H1 (cell line): ENCODE data around the gene DNLZ. TPM values are rescaled to one million over a fixed set of nuclear protein-coding genes. Genes with fewer than 3 reads are reported as not detected.
A peak's percentile ranks its signal among the peaks of the same experiment; 100 is the strongest.

Experiments used
- CTCF ChIA-PET: fragments of 300-600 bp; sonication (Branson Sonifier 250); formaldehyde crosslinking; loops from one replicate; lab custom pipeline; 2021; ENCODE audit not compliant: partially characterized antibody; lab: Charles Lee
- POLR2A ChIA-PET: fragments of 300-600 bp; sonication (Branson Sonifier 250); formaldehyde crosslinking; loops from one replicate; lab custom pipeline; 2021; ENCODE audit warnings: inconsistent platforms; ENCODE audit not compliant: partially characterized antibody; lab: Charles Lee
- DNase-seq, 2 experiments: peaks; one replicate each; pipeline versions ENCODE4 v3.0.0 to v3.0.0-alpha.2; 2010 to 2022; ENCODE audit warnings: low spot score in 2 of 2, low read depth in 1 of 2, mixed read lengths in 1 of 2
- FAIRE-seq: peaks from 2 replicates; lab custom pipeline; 2011; peaks lifted over from hg19 to GRCh38; lab: Jason Lieb, UNC
- H2AFZ ChIP-seq: 2 replicates; pipeline ENCODE4 v1.8.1; 2012; ENCODE audit warnings: low read length, inconsistent platforms
- H2AK5ac ChIP-seq: 2 replicates; pipeline ENCODE4 v1.6.1; 2013; ENCODE audit warnings: low read depth, low read length
- H2BK120ac ChIP-seq: replicated peaks from 2 replicates; pipeline ENCODE3; 2013; ENCODE audit warnings: low read depth, low read length, inconsistent platforms
- H2BK12ac ChIP-seq: 2 replicates; pipeline ENCODE4 v1.6.1; 2013; ENCODE audit warnings: low read depth, low read length
- H2BK15ac ChIP-seq: 2 replicates; pipeline ENCODE4 v1.6.1; 2013; ENCODE audit warnings: low read length
- H2BK20ac ChIP-seq: 2 replicates; pipeline ENCODE4 v1.6.1; 2013; ENCODE audit warnings: low read length
- H2BK5ac ChIP-seq: 2 replicates; pipeline ENCODE4 v1.6.1; 2013; ENCODE audit warnings: low read depth, low read length
- H3K14ac ChIP-seq: 2 replicates; pipeline ENCODE4 v1.6.1; 2013; ENCODE audit warnings: inconsistent platforms; ENCODE audit not compliant: insufficient read length
- H3K18ac ChIP-seq: 2 replicates; pipeline ENCODE4 v1.6.1; 2013; ENCODE audit warnings: low read length; ENCODE audit errors: extremely low read depth
- H3K23ac ChIP-seq: 2 replicates; pipeline ENCODE4 v1.6.1; 2013; ENCODE audit warnings: inconsistent platforms; ENCODE audit not compliant: insufficient read length
- H3K23me2 ChIP-seq: 2 replicates; pipeline ENCODE4 v1.6.1; 2013; ENCODE audit warnings: low read depth, low read length
- H3K27ac ChIP-seq: 2 replicates; pipeline ENCODE4 v1.6.1; 2011; ENCODE audit warnings: low read depth, low read length, inconsistent platforms
- H3K27me3 ChIP-seq, 4 experiments: replicated peaks in 1 of 4; 1 replicate in 1 of 4; 2 replicates in 3 of 4; pipeline versions ENCODE4 v1.6.1 to v1.8.1; 2011 to 2013; ENCODE audit warnings: low read length in 3 of 4, mild to moderate bottlenecking in 3 of 4, inconsistent platforms in 2 of 4, mixed read lengths in 2 of 4, moderate library complexity in 1 of 4; ENCODE audit not compliant: control insufficient read depth in 3 of 4, insufficient read depth in 3 of 4; ENCODE audit errors: extremely low read depth in 1 of 4
- H3K36me3 ChIP-seq, 4 experiments: 2 replicates each; pipeline versions ENCODE4 v1.6.1 to v1.8.1; 2011 to 2013; ENCODE audit warnings: mild to moderate bottlenecking in 4 of 4, low read length in 3 of 4, moderate library complexity in 2 of 4, control low read depth in 1 of 4, inconsistent platforms in 1 of 4; ENCODE audit not compliant: insufficient read depth in 4 of 4, control insufficient read depth in 2 of 4
- H3K4ac ChIP-seq: replicated peaks from 2 replicates; pipeline ENCODE3; 2013; ENCODE audit warnings: low read length, low read depth, mixed read lengths, inconsistent platforms; ENCODE audit not compliant: insufficient read length
- H3K4me1 ChIP-seq, 4 experiments: replicated peaks in 1 of 4; 1 replicate in 1 of 4; 2 replicates in 3 of 4; pipeline versions ENCODE4 v1.6.1 to v1.8.1; 2011 to 2013; ENCODE audit warnings: low read length in 3 of 4, inconsistent platforms in 2 of 4, mixed read lengths in 1 of 4; ENCODE audit not compliant: insufficient read depth in 4 of 4, control insufficient read depth in 3 of 4
- H3K4me2 ChIP-seq, 2 experiments: 2 replicates each; pipeline versions ENCODE4 v1.6.1 to v1.8.1; 2011 to 2013; ENCODE audit warnings: low read depth in 2 of 2, low read length in 2 of 2, control low read depth in 1 of 2, inconsistent platforms in 1 of 2, mild to moderate bottlenecking in 1 of 2; ENCODE audit not compliant: insufficient read depth in 1 of 2
- H3K4me3 ChIP-seq, 4 experiments: fragments of 200-600, 300-600 bp in 1 of 4; sonication (generic), shearing (Covaris generic), sonication (Bioruptor Twin) in 1 of 4; 2 replicates each; pipeline versions ENCODE4 v1.5.1 to v1.8.1; 2011 to 2016; ENCODE audit warnings: low read length in 4 of 4, low read depth in 3 of 4, control low read depth in 2 of 4, inconsistent platforms in 2 of 4, mild to moderate bottlenecking in 2 of 4, mixed read lengths in 1 of 4, moderate library complexity in 1 of 4; ENCODE audit not compliant: insufficient read depth in 2 of 4; ENCODE audit errors: extremely low read depth in 1 of 4
- H3K56ac ChIP-seq: replicated peaks from 2 replicates; pipeline ENCODE3; 2013; ENCODE audit warnings: low read depth, mild to moderate bottlenecking, mixed read lengths, low read length, inconsistent platforms; ENCODE audit not compliant: insufficient read length
- H3K79me1 ChIP-seq: 2 replicates; pipeline ENCODE4 v1.6.1; 2013; ENCODE audit warnings: low read depth, low read length, control low read depth
- H3K79me2 ChIP-seq, 2 experiments: 2 replicates each; pipeline versions ENCODE4 v1.6.1 to v1.8.1; 2012 to 2013; ENCODE audit warnings: low read length in 2 of 2, mild to moderate bottlenecking in 2 of 2, inconsistent platforms in 1 of 2; ENCODE audit not compliant: insufficient read depth in 2 of 2, control insufficient read depth in 1 of 2
- H3K9ac ChIP-seq, 4 experiments: replicated peaks in 1 of 4; 1 replicate in 1 of 4; 2 replicates in 3 of 4; pipeline versions ENCODE4 v1.6.1 to v1.8.1; 2011 to 2013; ENCODE audit warnings: low read depth in 3 of 4, low read length in 3 of 4, control low read depth in 2 of 4, mild to moderate bottlenecking in 2 of 4, moderate library complexity in 2 of 4, inconsistent platforms in 1 of 4; ENCODE audit errors: extremely low read depth in 1 of 4
- H3K9me3 ChIP-seq, 2 experiments: 2 replicates each; pipeline versions ENCODE4 v1.6.1 to v1.8.1; 2012 to 2013; ENCODE audit warnings: mild to moderate bottlenecking in 2 of 2, moderate library complexity in 2 of 2, control low read depth in 1 of 2, inconsistent platforms in 1 of 2, low read depth in 1 of 2, low read length in 1 of 2, mixed read lengths in 1 of 2; ENCODE audit not compliant: insufficient read depth in 2 of 2
- H4K20me1 ChIP-seq, 2 experiments: replicated peaks in 1 of 2; 2 replicates each; pipeline versions ENCODE3 to v1.8.1; 2011 to 2013; ENCODE audit warnings: inconsistent platforms in 2 of 2, low read length in 2 of 2, mild to moderate bottlenecking in 1 of 2; ENCODE audit not compliant: insufficient read depth in 2 of 2, control insufficient read depth in 1 of 2
- H4K5ac ChIP-seq: 2 replicates; pipeline ENCODE4 v1.6.1; 2013; ENCODE audit warnings: low read length, low read depth, mixed read lengths, inconsistent platforms; ENCODE audit not compliant: insufficient read length
- H4K8ac ChIP-seq: 2 replicates; pipeline ENCODE4 v1.8.0; 2013; ENCODE audit warnings: mild to moderate bottlenecking, moderate library complexity, low read length, inconsistent platforms; ENCODE audit not compliant: insufficient read depth; ENCODE audit errors: extremely low read depth
- H4K91ac ChIP-seq: replicated peaks from 2 replicates; pipeline ENCODE3; 2013; ENCODE audit warnings: low read length, mixed read lengths, inconsistent platforms; ENCODE audit not compliant: insufficient read length
- ASH2L ChIP-seq: fragments of 200-600, 300-600 bp; sonication (generic); IDR thresholded peaks from one replicate; pipeline ENCODE4 v1.7.1; 2017; ENCODE audit warnings: low read length
- CHD2 ChIP-seq: IDR thresholded peaks from 2 replicates; pipeline ENCODE4 v1.6.1; 2012; ENCODE audit warnings: low read length, improper control_type of control experiment
- GTF2F1 ChIP-seq: IDR thresholded peaks from 2 replicates; pipeline ENCODE4 v1.6.1; 2012; ENCODE audit warnings: low read depth, low read length, improper control_type of control experiment, borderline replicate concordance
- PHF8 ChIP-seq: fragments of 200-600 bp; sonication (generic); conservative IDR thresholded peaks from 2 replicates; pipeline ENCODE4 v1.7.1; 2012; ENCODE audit warnings: low read depth, mild to moderate bottlenecking, inconsistent platforms, low read length, moderate library complexity
- POLR2AphosphoS5 ChIP-seq: IDR thresholded peaks from 2 replicates; pipeline ENCODE4 v1.6.1; 2011; ENCODE audit warnings: low read depth, low read length
- RAD21 ChIP-seq, 2 experiments: IDR thresholded peaks in 1 of 2; conservative IDR thresholded peaks in 1 of 2; 2 replicates each; pipeline ENCODE4 v1.6.1; 2011; ENCODE audit warnings: low read depth in 2 of 2, low read length in 2 of 2, improper control_type of control experiment in 1 of 2, inconsistent platforms in 1 of 2, mild to moderate bottlenecking in 1 of 2, moderate library complexity in 1 of 2
- SAP30 ChIP-seq: fragments of 300-600 bp; sonication (generic); IDR thresholded peaks from 2 replicates; pipeline ENCODE4 v1.7.1; 2012; ENCODE audit warnings: low read length, moderate library complexity, mild to moderate bottlenecking, inconsistent platforms; ENCODE audit not compliant: insufficient read depth, insufficient replicate concordance
- SIX5 ChIP-seq: IDR thresholded peaks from 2 replicates; pipeline ENCODE4 v1.6.1; 2011; ENCODE audit warnings: mild to moderate bottlenecking, low read depth, low read length
- SP1 ChIP-seq: IDR thresholded peaks from 2 replicates; pipeline ENCODE4 v1.6.1; 2011; ENCODE audit warnings: low read depth, low read length
- SRF ChIP-seq: IDR thresholded peaks from 2 replicates; pipeline ENCODE4 v1.6.1; 2011; ENCODE audit warnings: mild to moderate bottlenecking, low read depth, low read length, moderate library complexity
- SUZ12 ChIP-seq: fragments of 200-600 bp; sonication (generic); IDR thresholded peaks from 2 replicates; pipeline ENCODE4 v1.6.1; 2012; ENCODE audit warnings: mild to moderate bottlenecking, inconsistent platforms, low read length, moderate library complexity, mixed read lengths
- YY1 ChIP-seq: IDR thresholded peaks from 2 replicates; pipeline ENCODE4 v1.6.1; 2011; ENCODE audit warnings: low read depth, mild to moderate bottlenecking, low read length
- WGBS, 2 experiments: shearing (Covaris generic) in 1 of 2; methylation state at CpG; one replicate each; pipeline versions ENCODE4 v1.1.6 to v1.1.7; 2013 to 2015; ENCODE audit warnings: low lambda C conversion rate in 2 of 2, mixed read lengths in 2 of 2, inconsistent platforms in 1 of 2, low coverage in 1 of 2, missing lambda C conversion rate in 1 of 2; ENCODE audit not compliant: insufficient replicate concordance in 2 of 2, insufficient coverage in 1 of 2, insufficient read length in 1 of 2; ENCODE audit errors: extremely low coverage in 1 of 2, missing lambda C conversion rate in 1 of 2; 5-methylcytosine and 5-hydroxymethylcytosine counted together
- polyA plus RNA-seq, 7 experiments: library from polyadenylated mRNA; depleted of rRNA in 3 of 7; stranded (reverse) in 5 of 7; unstranded in 2 of 7; fragments of >200 nt in 5 of 7; fragments of 200-250 nt in 2 of 7; gene quantifications; 1 replicate in 5 of 7; 2 replicates in 1 of 7; 4 replicates in 1 of 7; pipeline versions ENCODE4 v1.2.1 to v1.2.3, GENCODE V29; 2011 to 2013; ENCODE audit warnings: missing spikeins in 2 of 7, mixed read lengths in 2 of 7
- total RNA-seq: library from RNA; stranded (reverse); fragmentation: NEBNext Ultra II Directional; extraction: Animal tissue kit (Norgen Biotek cat#: 25700); gene quantifications from 2 replicates; pipeline ENCODE4 v1.2.1, GENCODE V29; 2021
- TF ChIP-seq, protein P1 (sequence below): IDR thresholded peaks from 2 replicates; pipeline ENCODE4 v1.6.1; 2012; ENCODE audit warnings: inconsistent platforms

Gene DNLZ
- total and polyA plus RNA-seq, 2 of the 8 experiments (the other 6 are each of a cell fraction or from before 2014, with no cell fraction given) = 11.6 to 17.9 TPM

DNA sequence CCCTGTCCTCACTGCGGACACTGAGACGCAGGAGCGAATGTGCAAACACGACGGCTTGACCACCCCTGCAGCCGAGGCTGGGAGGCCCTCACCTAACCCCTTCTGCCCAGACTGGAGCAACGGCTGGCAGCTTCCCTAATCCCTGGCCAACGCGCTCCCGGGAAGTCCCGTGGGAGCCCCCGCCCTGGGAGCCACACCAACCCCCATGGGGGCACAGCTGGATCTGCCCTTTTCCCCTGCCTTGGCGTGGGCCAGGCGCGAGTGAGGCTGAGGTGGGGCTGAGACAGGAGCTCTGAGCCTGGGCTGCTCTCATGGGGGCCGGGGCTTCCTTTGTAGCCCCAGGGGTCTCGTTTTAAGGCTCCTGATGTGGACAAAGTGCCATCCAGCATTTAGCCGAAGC, 4.6 kb upstream of the DNLZ start:
- H3K4ac ChIP-seq = no peak overlapping the region
- peaks cover 0 to 2% (median 0%) of the 10 kb centered on the region in 4 experiments; a peak in 2 of 7 replicates for H3K27me3 ChIP-seq
- CTCF ChIA-PET = interaction anchor here (0.7 to 5.2 kb wide), 7 partner anchors 12 to 194 kb away, joined by 3 to 27 read pairs (median 4); no protein-coding TSS in a partner anchor
- H2BK12ac ChIP-seq = no peak overlapping the region
- no peaks in the 10 kb centered on the region; the same call in 1 of the 2 replicates for H3K23me2 ChIP-seq
- H4K8ac ChIP-seq = peak overlapping the region; percentile 51
- TF ChIP-seq SRF (no peak), POLR2AphosphoS5 (no peak), CHD2 (no peak), SUZ12 (no peak), ASH2L (no peak), SP1 (no peak), YY1 (no peak), RAD21 (IDR thresholded peaks at IDR 0.05 in 1 of 2, conservative IDR thresholded peaks at IDR 0.05 in 1 of 2; ENCODE audit: low read depth in 2 of 2, low read length in 2 of 2) (no peak), PHF8 (no peak), GTF2F1 (no peak), SAP30 (no peak), SIX5 (no peak)
- TF ChIP-seq, protein P1, sequence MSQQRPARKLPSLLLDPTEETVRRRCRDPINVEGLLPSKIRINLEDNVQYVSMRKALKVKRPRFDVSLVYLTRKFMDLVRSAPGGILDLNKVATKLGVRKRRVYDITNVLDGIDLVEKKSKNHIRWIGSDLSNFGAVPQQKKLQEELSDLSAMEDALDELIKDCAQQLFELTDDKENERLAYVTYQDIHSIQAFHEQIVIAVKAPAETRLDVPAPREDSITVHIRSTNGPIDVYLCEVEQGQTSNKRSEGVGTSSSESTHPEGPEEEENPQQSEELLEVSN = no peak
- no peak overlapping the region for H3K9ac ChIP-seq
- peaks cover 0 to 2% (median 0%) of the 10 kb centered on the region in 4 experiments; a peak in 1 of 8 replicates for H3K36me3 ChIP-seq
- H4K5ac ChIP-seq = no peak overlapping the region
- H4K20me1 ChIP-seq = peaks cover 0 to 5% of the 10 kb centered on the region in 2 experiments
- H2BK15ac ChIP-seq = no peak overlapping the region
- no peak overlapping the region for H2BK120ac ChIP-seq
- no peak overlapping the region for H3K4me2 ChIP-seq
- POLR2A ChIA-PET = interaction anchor here (0.8 to 15.8 kb wide), 11 partner anchors 7 to 357 kb away, joined by 3 to 137 read pairs (median 5); partner anchors contain the start of genes CARD9, ENTR1, PMPCA and SNAPC4
- no peak overlapping the region for H3K27ac ChIP-seq
- H2AFZ ChIP-seq = no peak overlapping the region
- H3K14ac ChIP-seq = no peak overlapping the region
- H2BK20ac ChIP-seq = no peak overlapping the region
- peaks cover 0 to 3% (median 0%) of the 10 kb centered on the region in 4 experiments; a peak in 1 of 7 replicates for H3K4me1 ChIP-seq
- no peak overlapping the region for H3K56ac ChIP-seq
- FAIRE-seq (no peak), DNase-seq (no peak)
- 89% methylated on average over 17 of the region's 18 CpGs; no CpG with 5 or more reads in 1 of the 2 experiments for WGBS, 2 experiments
- H2AK5ac ChIP-seq = no peak overlapping the region
- no peaks in the 10 kb centered on the region for H3K79me1 ChIP-seq
- H3K18ac ChIP-seq = no peak overlapping the region
- H3K4me3 ChIP-seq = no peak overlapping the region
- H3K9me3 ChIP-seq = peaks cover 0 to 3% of the 10 kb centered on the region in 2 experiments; a peak in 1 of 4 replicates
- H2BK5ac ChIP-seq = 0 out of 2 replicates have a peak overlapping the region, but pooled peaks have one; percentile 24
- no peak overlapping the region for H4K91ac ChIP-seq
- no peaks in the 10 kb centered on the region for H3K79me2 ChIP-seq
- H3K23ac ChIP-seq = no peak overlapping the region
